ENCODE data around the gene HSD17B12. TPM values are rescaled to one million over a fixed set of nuclear protein-coding genes. Genes with fewer than 3 reads are reported as not detected.

The HSD17B12 gene
- total RNA-seq, 4 donors from 2014 or later = 50.6 to 72.4 (median 54.1) TPM

DNA sequence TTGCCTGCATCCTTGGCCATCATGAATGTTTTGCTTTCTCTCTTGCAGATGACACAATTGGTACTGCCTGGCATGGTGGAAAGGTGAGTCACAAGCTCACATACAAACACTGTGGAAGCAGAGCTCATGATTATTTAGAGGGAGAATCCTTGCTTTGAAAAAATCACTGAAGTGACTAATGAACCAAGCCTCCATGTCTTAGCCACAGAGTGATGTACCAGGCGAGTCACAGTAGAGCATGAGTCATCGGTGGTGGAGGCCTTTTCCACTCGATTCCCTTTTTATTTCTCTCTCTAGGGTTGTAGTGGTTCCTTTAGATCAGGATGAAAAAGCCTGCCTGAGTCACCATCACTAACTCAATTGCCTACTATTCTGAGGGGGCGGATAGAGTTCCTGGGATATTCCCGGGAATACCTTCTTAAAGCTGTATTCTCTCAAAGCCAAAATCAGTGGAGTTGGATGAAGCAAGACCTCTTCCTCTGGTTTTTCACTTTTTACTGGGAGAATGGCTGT, 150.4 kb downstream of the HSD17B12 start:
- TF ChIP-seq, protein P1, sequence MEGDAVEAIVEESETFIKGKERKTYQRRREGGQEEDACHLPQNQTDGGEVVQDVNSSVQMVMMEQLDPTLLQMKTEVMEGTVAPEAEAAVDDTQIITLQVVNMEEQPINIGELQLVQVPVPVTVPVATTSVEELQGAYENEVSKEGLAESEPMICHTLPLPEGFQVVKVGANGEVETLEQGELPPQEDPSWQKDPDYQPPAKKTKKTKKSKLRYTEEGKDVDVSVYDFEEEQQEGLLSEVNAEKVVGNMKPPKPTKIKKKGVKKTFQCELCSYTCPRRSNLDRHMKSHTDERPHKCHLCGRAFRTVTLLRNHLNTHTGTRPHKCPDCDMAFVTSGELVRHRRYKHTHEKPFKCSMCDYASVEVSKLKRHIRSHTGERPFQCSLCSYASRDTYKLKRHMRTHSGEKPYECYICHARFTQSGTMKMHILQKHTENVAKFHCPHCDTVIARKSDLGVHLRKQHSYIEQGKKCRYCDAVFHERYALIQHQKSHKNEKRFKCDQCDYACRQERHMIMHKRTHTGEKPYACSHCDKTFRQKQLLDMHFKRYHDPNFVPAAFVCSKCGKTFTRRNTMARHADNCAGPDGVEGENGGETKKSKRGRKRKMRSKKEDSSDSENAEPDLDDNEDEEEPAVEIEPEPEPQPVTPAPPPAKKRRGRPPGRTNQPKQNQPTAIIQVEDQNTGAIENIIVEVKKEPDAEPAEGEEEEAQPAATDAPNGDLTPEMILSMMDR (IDR thresholded peaks at IDR 0.05) = no peak
- ATAC-seq (ENCODE audit: low FRiP score) (peak; percentile 96), DNase-seq (ENCODE audit: low spot score) (peak; percentile 28)

DNA sequence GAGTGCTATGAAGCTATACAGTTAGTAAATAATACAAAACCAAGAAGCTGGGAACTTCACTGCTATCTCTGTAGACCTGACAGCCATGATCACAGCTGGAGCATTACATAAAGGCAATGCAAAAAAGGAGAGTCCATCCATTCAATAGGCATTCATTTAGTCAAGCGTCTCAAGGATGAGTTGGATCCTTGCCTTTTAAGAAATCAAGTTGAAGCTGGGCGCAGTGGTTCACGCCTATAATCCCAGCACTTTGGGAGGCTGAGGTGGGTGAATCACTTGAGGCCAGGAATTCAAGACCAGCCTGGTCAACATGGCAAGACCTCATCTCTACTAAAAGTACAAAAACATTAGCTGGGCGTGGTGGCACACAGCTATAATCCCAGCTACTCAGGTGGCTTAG, 152.0 kb downstream of the HSD17B12 start:
- DNase-seq (ENCODE audit: low spot score) (no peak), ATAC-seq (ENCODE audit: low FRiP score) (no peak)
- TF ChIP-seq, protein P1 (IDR thresholded peaks at IDR 0.05) = no peak

DNA sequence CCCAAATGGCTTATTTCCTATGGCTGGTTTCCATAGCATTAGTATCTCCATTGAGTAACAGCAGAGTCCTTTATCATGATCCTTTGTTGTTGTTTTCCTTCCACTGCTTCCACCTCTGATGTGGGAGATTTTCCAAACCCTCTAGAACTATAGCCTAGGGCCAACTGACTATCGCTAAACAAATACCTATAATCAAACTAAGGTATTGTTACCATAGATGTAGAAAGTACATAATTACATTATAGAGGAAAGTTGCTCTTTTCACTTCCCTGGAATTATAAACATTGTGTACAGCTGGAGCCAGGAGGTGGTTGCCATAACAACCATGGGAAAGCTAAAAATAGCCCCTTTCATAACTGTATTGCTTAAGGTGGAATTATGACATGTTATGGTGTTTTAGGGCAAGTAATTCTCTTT, 153.1 kb downstream of the HSD17B12 start:
- TF ChIP-seq, protein P1 (IDR thresholded peaks at IDR 0.05) = no peak
- DNase-seq (ENCODE audit: low spot score) (no peak), ATAC-seq (ENCODE audit: low FRiP score) (no peak)

DNA sequence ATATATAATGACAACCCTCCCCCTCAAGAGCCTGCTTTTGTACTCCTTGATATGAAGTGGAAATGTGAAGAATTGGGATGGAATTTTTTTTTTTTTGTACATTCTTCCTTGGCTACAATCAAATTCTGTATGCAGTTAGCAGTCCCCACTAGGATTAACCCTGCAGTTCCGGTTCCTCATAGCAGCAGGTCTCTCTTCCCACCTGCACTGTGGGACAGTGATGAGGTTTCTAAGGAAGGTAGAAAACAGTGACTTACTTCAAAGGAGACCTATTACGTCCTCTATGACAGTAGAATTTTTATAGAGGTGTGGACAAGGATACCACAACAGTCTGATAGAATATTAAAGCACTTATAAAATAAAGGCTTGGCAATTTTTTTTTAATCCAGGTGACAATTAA, 153.7 kb downstream of the HSD17B12 start:
- TF ChIP-seq, protein P1 (IDR thresholded peaks at IDR 0.05) = no peak
- ATAC-seq (ENCODE audit: low FRiP score) (no peak), DNase-seq (ENCODE audit: low spot score) (no peak)

DNA sequence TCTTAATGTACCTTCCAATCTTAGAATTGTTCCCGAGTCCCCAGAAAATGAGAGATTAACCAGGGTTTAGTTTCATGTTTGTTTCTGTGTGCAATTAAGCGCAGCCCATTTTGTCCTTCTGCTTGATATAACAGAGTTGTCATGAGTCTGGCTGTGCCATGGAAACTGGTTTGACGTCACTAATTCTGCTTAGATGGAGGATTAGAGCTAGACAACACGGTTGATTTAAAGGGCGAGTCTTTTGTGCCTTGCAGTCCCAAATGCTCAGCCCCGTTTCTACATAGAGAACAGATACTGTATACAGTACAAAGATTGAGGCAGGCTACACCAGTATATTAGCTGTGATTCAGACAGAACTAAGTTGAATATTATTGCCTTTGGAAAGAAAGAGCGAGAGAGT, 154.6 kb downstream of the HSD17B12 start:
- TF ChIP-seq, protein P1 (IDR thresholded peaks at IDR 0.05) = no peak
- no peak for ATAC-seq (ENCODE audit: low FRiP score)

DNA sequence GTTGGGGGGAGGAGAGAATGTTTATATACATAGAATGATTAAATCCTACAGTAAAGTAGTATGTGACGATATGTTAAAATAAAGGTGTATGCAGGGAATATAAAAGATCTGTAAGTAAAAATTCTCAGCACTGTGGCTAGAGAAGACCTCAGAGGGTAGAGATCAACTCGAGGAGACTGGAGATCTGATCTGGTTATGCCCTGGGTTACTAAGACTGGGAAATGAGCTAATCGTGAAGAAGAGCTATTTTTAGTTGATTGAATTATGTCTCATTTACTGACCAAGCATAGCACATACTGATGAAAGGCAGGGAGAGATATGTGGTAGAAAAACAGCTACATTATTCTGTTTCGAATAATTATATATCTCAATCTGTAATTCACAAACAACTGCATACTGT, 157.3 kb downstream of the HSD17B12 start:
- no peak for ATAC-seq (ENCODE audit: low FRiP score)
- DNase-seq (ENCODE audit: low spot score) = no peak
- TF ChIP-seq, protein P1 (IDR thresholded peaks at IDR 0.05) = no peak

More for the DNA sequence above, 154.6 kb downstream of the HSD17B12 start:
- no peak for DNase-seq (ENCODE audit: low spot score)

DNA sequence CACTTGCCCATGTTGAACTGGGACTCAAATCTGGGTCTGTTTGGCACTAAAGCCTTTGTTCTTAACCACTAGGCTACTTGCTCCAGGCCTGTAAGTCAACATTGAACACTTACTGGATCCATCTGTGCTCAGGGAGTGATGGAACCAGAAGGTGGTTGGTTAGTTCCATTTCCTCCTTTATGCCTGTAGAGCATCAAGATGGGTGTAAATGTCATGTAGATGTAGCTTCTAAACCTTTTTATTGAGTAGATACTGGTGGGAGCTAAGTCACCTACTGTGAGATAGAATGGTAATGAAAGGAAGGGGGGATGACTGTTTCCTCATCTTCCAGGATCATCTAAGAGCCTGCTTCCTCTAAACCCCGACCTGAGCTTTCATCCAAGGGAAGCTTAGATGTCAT, 161.5 kb downstream of the HSD17B12 start:
- TF ChIP-seq, protein P1 (IDR thresholded peaks at IDR 0.05) = no peak
- DNase-seq (ENCODE audit: low spot score) (no peak), ATAC-seq (ENCODE audit: low FRiP score) (no peak)

All from omental fat pad (tissue), 4 donors.